ENCODE measurements around the gene POLRMT.

POLRMT gene

DNA sequence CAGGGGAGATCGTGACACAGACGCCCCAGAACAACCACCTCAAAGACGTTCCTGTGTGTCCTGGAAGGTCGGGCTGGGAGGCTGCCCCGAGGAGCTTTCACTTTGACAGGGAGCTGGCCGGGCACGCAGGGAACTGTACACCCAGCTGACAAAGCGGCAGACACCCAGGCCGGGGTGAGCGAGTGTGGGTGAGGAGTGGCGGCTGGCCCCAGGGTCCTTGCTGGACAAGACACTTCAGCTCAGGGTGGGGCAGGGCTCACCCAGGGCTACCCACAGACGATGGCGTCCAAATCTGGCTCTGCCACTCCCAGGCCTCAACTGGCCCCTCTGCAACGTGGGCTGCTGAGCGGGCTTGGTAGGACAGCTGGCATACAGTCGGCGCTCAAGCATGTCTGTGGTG, 8.4 kb upstream of the POLRMT start:
- TF ChIP-seq SIN3A (IDR thresholded peaks at IDR 0.05; ENCODE audit: borderline replicate concordance, insufficient read depth, low read length): no peak

DNA sequence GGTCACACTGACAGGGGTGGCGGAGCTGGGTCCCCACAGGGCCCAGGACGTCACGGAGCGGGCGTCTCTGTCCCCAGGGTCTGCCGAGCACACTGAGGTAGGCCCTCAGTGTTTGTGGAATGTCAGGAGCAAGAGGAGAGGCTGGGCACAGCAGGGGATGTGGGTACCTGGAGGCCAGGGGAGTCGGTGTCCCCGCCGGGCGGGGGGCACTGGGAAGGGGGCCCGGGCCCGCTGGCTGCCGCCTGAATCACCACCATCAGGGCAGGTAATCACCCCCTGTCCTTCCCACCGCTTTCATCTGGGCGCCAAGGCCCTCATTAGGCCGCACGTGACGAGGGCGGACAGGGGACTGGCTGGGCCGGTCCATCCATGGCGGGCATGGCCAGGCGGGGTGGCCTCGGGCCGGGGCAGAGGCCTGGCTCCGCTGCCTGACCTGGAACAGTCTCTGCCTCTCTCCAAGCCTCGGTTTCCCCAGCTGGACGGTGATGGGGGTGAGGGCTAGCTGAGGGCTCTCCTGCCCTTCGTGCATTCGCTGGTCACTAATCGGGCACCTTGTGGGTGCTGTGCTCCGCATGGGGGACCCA, 7.4 kb upstream of the POLRMT start:
- TF ChIP-seq SIN3A (IDR thresholded peaks at IDR 0.05; ENCODE audit: borderline replicate concordance, insufficient read depth, low read length) (no peak), FOXP2 (optimal IDR thresholded peaks at IDR 0.05; ENCODE audit: borderline replicate concordance, extremely low read depth, extremely low read length, insufficient read depth) (no peak), TAF1 (IDR thresholded peaks at IDR 0.05; ENCODE audit: borderline replicate concordance, insufficient read depth, low read length) (no peak), POLR2AphosphoS5 (IDR thresholded peaks at IDR 0.05; ENCODE audit: low read depth, low read length) (no peak)
- TF ChIP-seq, protein P1, sequence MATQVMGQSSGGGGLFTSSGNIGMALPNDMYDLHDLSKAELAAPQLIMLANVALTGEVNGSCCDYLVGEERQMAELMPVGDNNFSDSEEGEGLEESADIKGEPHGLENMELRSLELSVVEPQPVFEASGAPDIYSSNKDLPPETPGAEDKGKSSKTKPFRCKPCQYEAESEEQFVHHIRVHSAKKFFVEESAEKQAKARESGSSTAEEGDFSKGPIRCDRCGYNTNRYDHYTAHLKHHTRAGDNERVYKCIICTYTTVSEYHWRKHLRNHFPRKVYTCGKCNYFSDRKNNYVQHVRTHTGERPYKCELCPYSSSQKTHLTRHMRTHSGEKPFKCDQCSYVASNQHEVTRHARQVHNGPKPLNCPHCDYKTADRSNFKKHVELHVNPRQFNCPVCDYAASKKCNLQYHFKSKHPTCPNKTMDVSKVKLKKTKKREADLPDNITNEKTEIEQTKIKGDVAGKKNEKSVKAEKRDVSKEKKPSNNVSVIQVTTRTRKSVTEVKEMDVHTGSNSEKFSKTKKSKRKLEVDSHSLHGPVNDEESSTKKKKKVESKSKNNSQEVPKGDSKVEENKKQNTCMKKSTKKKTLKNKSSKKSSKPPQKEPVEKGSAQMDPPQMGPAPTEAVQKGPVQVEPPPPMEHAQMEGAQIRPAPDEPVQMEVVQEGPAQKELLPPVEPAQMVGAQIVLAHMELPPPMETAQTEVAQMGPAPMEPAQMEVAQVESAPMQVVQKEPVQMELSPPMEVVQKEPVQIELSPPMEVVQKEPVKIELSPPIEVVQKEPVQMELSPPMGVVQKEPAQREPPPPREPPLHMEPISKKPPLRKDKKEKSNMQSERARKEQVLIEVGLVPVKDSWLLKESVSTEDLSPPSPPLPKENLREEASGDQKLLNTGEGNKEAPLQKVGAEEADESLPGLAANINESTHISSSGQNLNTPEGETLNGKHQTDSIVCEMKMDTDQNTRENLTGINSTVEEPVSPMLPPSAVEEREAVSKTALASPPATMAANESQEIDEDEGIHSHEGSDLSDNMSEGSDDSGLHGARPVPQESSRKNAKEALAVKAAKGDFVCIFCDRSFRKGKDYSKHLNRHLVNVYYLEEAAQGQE (IDR thresholded peaks at IDR 0.05; ENCODE audit: insufficient read depth in 1 of 2, low read depth in 2 of 2, low read length in 2 of 2): no peak

DNA sequence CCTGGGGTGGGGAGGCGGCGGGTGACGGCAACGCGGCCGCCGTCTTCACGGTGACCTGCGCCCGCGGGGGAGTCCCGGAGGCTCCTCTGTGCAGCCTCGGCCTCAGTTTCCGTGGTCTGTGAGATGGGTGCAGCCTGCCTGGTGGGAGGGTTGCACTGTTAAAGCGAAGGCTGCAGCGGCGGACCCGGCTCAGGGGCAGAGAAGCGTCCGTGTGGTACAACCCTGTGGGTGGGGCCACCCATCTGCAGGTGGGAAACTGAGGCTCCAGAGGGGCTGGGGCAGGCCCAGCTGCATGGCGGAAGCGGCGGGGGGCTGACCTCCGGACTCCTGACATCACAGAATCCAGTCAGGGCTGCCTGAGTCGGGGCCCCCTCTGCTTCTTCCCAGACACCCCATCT, 6.8 kb upstream of the POLRMT start:
- TF ChIP-seq SIN3A (IDR thresholded peaks at IDR 0.05; ENCODE audit: borderline replicate concordance, insufficient read depth, low read length) (no peak), POLR2AphosphoS5 (IDR thresholded peaks at IDR 0.05; ENCODE audit: low read depth, low read length) (no peak), FOXP2 (optimal IDR thresholded peaks at IDR 0.05; ENCODE audit: borderline replicate concordance, extremely low read depth, extremely low read length, insufficient read depth) (no peak), TAF1 (IDR thresholded peaks at IDR 0.05; ENCODE audit: borderline replicate concordance, insufficient read depth, low read length) (no peak)
- TF ChIP-seq, protein P1 (IDR thresholded peaks at IDR 0.05; ENCODE audit: insufficient read depth in 1 of 2, low read depth in 2 of 2, low read length in 2 of 2): no peak

DNA sequence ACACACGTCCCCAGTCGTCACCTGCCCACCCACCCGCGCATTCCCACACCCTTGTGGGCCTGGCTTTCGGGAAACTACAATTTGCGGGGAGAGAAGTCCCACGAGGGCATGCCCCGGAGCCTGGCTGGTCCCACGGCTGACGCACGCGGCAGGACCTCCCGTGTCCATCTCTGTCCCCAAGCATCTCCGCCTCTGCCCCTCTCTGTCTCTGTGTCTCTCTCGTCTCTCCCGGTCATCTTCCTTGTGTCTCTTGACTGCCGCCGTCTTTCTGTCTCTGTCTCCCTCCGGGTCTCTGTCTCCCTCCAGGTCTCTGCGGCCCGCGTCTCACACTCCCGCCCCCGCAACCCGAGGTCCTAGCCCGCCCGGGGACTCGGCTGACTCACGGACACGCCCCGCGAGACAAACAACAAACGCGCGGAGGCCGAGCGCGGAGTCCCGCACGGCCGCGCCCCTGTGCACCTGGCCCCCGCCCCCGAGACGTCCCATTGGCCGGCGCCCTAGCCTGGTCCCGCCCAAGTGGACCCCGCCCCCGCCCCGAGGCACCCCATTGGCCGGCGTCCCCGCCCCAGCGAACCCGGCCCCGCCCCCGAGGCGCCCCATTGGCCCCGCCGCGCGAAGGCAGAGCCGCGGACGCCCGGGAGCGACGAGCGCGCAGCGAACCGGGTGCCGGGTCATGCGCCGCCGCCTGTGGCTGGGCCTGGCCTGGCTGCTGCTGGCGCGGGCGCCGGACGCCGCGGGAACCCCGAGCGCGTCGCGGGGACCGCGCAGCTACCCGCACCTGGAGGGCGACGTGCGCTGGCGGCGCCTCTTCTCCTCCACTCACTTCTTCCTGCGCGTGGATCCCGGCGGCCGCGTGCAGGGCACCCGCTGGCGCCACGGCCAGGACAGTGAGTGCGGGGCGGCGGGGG, 6.2 kb upstream of the POLRMT start, which contains the start of gene FGF22:
FGF22 (plus strand) TSS at position 627 of the 908 bp plus-strand sequence; CDS start at position 674, 47 bp downstream.
- TF ChIP-seq FOXP2 (optimal IDR thresholded peaks at IDR 0.05; ENCODE audit: borderline replicate concordance, extremely low read depth, extremely low read length, insufficient read depth) (no peak), POLR2AphosphoS5 (IDR thresholded peaks at IDR 0.05; ENCODE audit: low read depth, low read length) (no peak), SIN3A (IDR thresholded peaks at IDR 0.05; ENCODE audit: borderline replicate concordance, insufficient read depth, low read length) (no peak), TAF1 (IDR thresholded peaks at IDR 0.05; ENCODE audit: borderline replicate concordance, insufficient read depth, low read length) (no peak)
- TF ChIP-seq, protein P1 (IDR thresholded peaks at IDR 0.05; ENCODE audit: insufficient read depth in 1 of 2, low read depth in 2 of 2, low read length in 2 of 2): no peak

DNA sequence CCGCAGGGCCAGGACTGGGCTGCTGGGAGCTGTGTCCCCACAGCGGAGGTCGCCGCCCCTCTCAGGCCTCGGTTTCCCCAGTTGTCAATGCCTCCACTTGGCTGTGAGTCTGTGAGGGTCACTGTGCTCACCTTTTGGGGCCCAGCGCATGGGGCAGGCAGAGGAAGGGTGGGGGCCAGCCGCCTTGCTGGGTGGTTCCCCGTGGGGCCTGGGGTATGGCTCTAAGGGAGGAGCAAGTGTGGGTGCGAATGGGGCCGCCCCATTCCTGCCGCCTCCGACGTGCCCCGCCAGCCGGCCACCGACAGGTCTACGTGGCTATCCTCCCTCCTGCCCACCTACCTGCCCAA, 5.5 kb upstream of the POLRMT start:
- TF ChIP-seq SIN3A (IDR thresholded peaks at IDR 0.05; ENCODE audit: borderline replicate concordance, insufficient read depth, low read length) (no peak), TAF1 (IDR thresholded peaks at IDR 0.05; ENCODE audit: borderline replicate concordance, insufficient read depth, low read length) (no peak), FOXP2 (optimal IDR thresholded peaks at IDR 0.05; ENCODE audit: borderline replicate concordance, extremely low read depth, extremely low read length, insufficient read depth) (no peak), POLR2AphosphoS5 (IDR thresholded peaks at IDR 0.05; ENCODE audit: low read depth, low read length) (no peak)
- TF ChIP-seq, protein P1 (IDR thresholded peaks at IDR 0.05; ENCODE audit: insufficient read depth in 1 of 2, low read depth in 2 of 2, low read length in 2 of 2): no peak
